PFSK-1 (cell line): ENCODE data around the gene TREX2.

Experiments used
- POLR2AphosphoS5 ChIP-seq: IDR thresholded peaks from 2 replicates; pipeline ENCODE4 v1.6.1; 2012; ENCODE audit warnings: low read depth, mild to moderate bottlenecking, control low read depth, low read length, moderate library complexity
- SIN3A ChIP-seq: IDR thresholded peaks from 2 replicates; pipeline ENCODE4 v1.6.1; 2012; ENCODE audit warnings: mild to moderate bottlenecking, low read length, moderate library complexity, borderline replicate concordance; ENCODE audit not compliant: insufficient read depth
- TF ChIP-seq, protein P1 (sequence below), 2 experiments: IDR thresholded peaks; 2 replicates each; pipeline versions ENCODE4 v1.6.1 to v1.8.0; 2011 to 2012; ENCODE audit warnings: low read depth in 2 of 2, low read length in 2 of 2, control low read depth in 1 of 2, inconsistent platforms in 1 of 2, mild to moderate bottlenecking in 1 of 2, moderate library complexity in 1 of 2; ENCODE audit not compliant: insufficient read depth in 1 of 2

DNA sequence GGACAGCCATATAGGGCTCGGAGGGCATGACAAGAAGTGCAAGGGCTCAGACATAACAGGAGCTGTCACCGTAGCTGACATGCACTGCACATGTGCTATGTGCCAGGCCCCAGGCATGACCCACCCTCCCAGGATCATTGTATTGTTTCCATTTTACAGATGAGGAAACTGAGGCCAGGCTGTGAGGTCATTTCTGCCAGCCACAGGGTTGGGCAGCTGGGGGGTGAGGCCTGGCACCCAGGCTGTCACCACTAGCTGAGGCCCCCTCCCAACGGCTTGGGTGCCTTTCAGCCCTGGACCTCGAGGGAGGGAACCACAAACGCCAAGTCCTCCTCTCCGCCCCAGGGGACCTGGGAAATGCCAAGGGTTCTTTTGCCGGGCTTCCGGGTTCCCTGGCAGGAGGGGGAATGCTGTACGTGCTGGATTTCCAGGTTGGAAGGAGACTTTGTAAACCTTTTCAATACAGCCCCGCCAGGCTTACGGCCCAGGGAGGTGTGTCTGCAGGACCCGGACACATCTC, 12.6 kb downstream of the TREX2 start:
- no peak for TF ChIP-seq POLR2AphosphoS5
- TF ChIP-seq SIN3A, result no peak
- TF ChIP-seq, protein P1, sequence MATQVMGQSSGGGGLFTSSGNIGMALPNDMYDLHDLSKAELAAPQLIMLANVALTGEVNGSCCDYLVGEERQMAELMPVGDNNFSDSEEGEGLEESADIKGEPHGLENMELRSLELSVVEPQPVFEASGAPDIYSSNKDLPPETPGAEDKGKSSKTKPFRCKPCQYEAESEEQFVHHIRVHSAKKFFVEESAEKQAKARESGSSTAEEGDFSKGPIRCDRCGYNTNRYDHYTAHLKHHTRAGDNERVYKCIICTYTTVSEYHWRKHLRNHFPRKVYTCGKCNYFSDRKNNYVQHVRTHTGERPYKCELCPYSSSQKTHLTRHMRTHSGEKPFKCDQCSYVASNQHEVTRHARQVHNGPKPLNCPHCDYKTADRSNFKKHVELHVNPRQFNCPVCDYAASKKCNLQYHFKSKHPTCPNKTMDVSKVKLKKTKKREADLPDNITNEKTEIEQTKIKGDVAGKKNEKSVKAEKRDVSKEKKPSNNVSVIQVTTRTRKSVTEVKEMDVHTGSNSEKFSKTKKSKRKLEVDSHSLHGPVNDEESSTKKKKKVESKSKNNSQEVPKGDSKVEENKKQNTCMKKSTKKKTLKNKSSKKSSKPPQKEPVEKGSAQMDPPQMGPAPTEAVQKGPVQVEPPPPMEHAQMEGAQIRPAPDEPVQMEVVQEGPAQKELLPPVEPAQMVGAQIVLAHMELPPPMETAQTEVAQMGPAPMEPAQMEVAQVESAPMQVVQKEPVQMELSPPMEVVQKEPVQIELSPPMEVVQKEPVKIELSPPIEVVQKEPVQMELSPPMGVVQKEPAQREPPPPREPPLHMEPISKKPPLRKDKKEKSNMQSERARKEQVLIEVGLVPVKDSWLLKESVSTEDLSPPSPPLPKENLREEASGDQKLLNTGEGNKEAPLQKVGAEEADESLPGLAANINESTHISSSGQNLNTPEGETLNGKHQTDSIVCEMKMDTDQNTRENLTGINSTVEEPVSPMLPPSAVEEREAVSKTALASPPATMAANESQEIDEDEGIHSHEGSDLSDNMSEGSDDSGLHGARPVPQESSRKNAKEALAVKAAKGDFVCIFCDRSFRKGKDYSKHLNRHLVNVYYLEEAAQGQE (IDR thresholded peaks at IDR 0.05; ENCODE audit: insufficient read depth in 1 of 2, low read depth in 2 of 2, low read length in 2 of 2), result no peak
